GM19025 (cell line): ENCODE data around the gene UBALD2.
"Not testable (repeated sequence)": the region's sequence is repeated elsewhere in the genome, so short reads cannot be mapped to it uniquely, and the experiment has no call there.

Source experiments
- ATAC-seq: cut with Tn5 transposase; IDR thresholded peaks from one replicate; pipeline ENCODE4 v1.9.1; 2021; ENCODE audit warnings: mild to moderate bottlenecking, low read depth, moderate library complexity; ENCODE audit not compliant: unreplicated experiment

UBALD2 gene

GRCh38 chr17:76262732-76263344 lies 2.3 kb upstream of the UBALD2 start:
- no peak for ATAC-seq

- no peak for ATAC-seq
Observed at GRCh38 chr17:76263896-76264295, 1.3 kb upstream of the UBALD2 start.

- ATAC-seq: no peak
Observed at GRCh38 chr17:76264425-76264754, 758 bp upstream of the UBALD2 start.

GRCh38 chr17:76265624-76266243 lies 586 bp downstream of the UBALD2 start:
- ATAC-seq: no peak

DNA sequence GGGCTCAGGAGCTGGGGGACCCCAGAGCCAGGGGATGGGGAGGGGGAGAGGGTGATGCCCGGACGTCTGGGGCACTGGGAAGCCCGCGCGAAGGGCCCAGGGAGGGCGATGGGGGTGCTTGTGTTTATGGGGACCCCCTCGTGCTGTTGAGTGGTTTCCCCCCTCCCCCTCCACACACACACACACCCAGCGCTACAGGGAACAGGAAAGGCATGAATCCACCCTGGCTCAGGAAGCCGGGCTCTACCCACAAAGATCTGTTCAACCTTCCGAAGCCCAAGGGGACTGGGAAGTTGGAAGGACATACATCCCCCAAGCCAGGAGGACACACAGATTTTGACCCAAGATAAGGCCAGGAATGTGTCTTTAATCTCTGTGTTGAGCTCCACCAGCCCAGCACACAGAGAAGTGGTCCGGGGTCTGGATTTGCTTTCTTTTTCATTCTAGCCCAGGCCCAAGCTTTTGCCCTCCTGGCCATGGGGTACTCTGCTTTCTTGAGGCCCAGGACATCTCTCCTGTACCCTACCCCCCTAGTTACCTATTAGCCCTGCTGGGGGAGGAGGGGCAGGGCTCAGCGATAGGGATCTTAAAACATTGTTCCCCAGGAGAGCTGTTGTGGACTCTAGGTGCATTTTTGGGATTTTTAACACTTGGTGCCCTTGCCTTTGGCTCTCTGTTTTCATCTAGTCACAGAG lies 1.2 kb downstream of the UBALD2 start:
- ATAC-seq: no peak

GRCh38 chr17:76267051-76267576 lies 2.0 kb downstream of the UBALD2 start:
- no peak for ATAC-seq

- not testable (repeated sequence) for ATAC-seq
Observed at GRCh38 chr17:76267581-76268001, 2.4 kb downstream of the UBALD2 start.

DNA sequence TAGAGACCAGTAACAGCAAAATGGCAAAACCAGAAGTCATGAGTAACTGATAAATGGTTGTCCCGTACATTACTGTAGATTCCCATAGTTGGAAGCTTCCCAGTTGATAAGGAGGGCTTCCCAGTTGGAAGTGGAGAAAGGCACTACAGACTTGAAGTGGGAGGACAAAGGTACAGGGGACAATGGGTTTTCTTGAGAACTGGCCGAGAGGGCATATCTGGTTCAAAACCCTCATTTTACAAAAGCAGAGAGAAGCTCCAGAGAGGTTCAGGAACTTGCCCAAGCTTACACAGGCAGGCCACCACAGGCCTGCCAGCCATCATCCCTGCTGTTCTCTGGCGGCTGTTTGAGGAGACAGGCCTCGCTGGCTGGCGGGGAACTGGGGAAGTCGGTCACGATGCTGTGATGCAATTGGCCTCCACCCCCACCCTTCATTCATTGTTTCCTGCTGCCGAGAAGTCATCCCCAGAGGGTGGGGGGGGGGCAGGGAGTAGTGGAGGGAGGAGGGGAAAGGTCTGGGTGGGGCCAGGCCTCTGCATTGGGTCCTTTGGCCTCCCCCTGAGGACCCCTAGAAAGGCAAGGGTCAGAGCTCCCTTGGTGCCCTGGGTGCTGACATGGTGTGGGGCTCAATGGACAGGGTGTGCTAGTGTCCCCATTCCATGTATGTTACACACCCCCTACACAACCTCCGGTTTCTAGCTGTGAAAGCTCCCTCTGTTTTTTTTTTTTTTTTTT lies 3.0 kb downstream of the UBALD2 start:
- no peak for ATAC-seq

DNA sequence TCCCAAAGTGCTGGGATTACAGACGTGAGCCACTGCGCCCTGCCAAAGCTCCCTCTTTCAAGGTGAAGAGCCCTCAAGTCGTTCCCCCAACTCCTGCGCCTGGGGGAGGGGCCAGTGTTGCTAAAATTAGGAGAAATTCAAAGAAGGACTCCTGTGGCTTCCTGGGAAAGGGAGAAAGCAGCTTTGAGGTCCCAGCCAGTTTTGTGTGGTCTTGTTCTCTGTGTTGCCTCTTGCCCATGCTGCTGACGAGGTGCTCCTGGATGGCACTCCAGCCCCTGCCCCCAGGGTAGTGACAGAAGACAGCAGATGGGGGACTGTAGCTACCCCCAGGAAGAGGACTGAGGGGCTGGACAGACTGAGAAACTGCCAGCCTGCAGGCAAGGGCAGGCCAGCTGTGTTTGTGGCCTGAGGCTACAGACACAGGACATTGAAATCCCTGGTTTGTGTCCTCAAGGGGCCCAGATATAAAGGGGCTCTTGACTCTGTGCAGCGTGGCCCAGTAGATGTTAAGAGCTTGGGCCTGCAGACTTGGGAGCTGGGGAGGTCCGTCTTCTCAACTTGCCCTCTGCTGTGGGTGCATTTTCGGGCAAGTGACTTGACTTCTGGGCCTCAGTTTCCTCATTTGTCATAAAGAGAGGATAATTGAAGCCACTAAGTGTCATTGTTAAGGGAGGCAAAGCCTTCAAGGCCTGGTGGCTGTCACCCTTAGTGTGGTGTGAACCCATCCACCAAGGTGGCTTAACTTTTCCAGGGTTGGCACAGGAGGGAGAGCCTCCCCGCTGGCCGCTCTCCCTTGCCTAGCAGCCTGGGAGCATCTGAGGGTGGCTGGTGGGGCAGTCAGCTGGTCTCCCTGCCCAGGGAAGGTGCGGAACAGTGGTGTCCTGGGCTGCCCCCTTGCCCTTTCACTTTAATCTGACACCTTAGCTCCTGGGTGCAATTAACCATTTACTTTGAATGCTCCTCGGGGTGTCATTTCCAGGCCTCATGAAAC lies 4.1 kb downstream of the UBALD2 start:
- ATAC-seq: no peak

DNA sequence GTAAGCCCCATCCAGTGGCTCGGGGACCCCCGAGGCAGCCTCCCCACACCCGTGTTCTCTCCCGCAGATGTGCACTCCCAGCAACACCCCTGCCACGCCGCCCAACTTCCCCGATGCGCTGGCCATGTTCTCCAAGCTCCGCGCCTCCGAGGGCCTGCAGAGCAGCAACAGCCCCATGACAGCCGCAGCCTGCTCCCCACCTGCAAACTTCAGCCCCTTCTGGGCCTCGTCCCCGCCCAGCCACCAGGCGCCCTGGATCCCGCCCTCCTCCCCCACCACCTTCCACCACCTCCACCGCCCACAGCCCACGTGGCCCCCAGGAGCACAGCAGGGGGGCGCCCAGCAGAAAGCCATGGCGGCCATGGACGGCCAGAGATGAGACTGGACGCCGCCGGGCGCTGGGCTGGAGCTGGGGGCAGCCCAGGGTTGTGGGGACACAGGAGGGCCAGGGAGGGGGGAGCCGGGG lies 5.0 kb downstream of the UBALD2 start:
- no peak for ATAC-seq

DNA sequence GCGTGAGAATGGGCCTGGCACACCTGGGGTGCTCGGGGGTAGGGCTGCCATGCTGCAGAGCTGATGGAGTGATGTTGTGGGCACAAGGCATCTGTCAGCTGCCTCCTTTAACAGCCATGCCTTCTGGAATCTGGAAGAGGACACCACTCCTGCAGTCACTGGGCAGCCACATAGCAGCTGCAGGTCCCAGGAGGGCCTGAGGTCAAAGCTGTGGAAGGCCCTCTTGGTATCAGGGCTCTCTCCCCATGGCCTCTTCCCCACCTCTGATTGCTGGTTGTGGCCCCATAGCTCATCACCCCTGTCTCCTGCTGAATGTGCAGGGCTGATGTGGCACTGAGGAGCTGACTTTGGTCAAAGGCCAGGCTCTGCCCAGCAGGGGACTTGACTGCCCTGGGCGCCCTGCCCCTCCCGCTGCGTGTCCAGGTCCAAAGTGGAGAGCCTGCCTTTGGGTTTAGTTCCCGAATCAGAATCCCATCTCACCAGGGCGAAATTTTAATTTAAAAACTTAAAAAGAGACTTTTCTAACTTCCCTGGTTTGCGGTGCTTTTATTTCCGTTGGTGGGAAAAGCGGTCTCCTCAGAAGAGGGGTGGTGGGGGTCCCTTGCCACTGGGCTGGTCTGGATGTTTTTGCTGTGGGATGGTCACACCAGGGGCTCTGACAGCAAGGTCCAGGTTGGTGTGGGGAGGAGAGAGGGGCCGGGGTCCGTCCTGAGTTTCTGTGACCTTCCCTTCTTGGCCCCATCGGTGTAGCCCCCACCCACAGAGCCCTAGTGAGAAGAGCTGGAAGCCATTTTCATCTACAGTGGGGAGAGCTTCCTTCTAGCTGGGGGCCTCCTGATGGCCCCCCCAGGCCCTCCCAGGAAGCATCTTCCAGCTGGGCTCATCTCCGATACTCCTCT lies 5.9 kb downstream of the UBALD2 start:
- no peak for ATAC-seq

DNA sequence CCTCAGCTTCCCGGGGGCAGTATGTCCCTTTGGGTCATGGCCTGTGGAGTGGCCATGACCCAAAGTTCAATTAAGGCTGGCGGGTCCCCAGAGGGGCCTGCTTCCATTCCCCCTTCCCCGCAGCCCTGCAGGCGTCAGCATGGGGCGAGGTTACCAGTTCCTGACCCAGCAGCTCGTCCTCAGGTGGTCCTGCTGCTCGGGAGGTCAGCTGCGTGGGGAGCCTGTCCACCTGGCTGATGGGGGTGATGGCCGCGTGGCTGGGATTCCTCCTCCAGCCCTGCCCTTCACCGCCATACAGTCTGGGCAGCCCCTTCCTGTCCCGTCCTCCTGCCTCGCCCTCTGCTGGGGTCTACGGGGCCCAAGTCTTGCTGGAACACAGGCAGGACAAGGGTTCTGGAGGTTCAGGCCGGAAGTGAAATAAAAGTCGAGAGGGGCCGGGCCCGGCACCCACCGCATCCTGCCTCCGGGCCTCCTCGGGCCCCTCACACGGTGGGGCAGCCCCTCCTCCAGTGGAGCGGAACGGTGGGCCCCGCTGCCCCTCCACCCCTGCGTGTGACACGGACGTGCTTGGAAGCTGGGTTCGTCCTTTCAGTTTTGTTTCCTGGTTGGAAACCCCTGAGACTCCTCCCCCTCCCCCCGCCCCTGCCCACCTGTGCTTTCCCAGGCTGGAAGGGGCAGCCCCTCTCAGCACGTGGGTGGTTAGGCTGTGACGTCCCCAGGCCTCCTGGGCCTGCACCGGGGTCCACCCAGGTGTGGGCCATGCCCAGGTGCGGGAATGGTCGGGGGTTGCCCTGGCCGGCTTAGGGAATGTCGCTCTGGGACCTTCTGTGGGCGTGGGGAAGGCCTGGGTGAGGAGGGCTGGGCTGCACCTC lies 6.8 kb downstream of the UBALD2 start:
- ATAC-seq: peak; percentile 46

DNA sequence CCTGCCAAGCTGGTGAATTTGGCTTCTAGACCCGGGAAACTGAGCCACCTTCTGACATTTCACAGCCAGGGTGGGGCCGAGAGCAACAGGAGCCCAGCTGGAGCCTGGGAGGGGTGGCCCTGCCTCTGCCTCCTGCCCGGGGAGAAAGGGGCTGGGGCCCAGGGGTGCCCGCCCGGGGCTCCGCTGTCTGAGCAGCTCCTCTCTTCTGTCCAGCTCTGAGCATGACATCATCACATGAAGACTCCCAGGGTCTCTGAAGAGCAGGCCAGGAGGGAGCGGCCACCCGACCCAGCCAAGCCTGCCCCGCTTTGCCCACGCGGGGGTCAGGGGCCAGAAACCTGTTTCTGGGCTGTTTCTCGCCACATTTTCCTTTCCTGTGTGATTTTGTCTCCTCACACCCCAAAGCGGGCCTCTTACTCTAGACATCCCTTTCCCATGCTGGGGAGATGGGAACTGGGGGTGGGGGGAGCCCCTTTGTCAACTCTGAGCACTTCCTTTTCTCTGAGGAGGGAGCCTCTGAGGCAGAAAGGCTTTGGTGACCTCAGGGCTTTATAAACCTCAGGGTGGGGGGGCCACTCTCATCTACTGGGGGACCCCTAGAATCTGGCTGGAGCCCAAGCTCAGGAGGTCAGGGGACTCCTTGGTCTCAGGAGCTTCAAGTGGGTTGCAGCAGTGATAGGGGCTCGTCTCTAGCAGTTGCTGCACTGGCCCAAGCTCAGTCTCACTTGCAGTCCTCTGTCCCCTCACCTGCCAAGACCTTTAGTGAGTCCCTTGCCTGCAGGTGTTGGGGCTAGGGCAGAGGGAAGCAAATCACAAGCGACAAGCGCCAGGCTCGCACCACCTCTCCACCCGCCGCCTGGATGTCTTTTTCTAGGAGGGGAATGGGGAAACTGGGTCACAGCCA lies 7.6 kb downstream of the UBALD2 start:
- ATAC-seq: peak; percentile 17

- no peak for ATAC-seq
Observed at GRCh38 chr17:76273445-76274111, 8.4 kb downstream of the UBALD2 start.

GRCh38 chr17:76274112-76274956 lies 9.2 kb downstream of the UBALD2 start:
- no peak for ATAC-seq
